ENCODE measurements around the gene EGLN1.

- TF ChIP-seq, protein P1, sequence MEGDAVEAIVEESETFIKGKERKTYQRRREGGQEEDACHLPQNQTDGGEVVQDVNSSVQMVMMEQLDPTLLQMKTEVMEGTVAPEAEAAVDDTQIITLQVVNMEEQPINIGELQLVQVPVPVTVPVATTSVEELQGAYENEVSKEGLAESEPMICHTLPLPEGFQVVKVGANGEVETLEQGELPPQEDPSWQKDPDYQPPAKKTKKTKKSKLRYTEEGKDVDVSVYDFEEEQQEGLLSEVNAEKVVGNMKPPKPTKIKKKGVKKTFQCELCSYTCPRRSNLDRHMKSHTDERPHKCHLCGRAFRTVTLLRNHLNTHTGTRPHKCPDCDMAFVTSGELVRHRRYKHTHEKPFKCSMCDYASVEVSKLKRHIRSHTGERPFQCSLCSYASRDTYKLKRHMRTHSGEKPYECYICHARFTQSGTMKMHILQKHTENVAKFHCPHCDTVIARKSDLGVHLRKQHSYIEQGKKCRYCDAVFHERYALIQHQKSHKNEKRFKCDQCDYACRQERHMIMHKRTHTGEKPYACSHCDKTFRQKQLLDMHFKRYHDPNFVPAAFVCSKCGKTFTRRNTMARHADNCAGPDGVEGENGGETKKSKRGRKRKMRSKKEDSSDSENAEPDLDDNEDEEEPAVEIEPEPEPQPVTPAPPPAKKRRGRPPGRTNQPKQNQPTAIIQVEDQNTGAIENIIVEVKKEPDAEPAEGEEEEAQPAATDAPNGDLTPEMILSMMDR (IDR thresholded peaks at IDR 0.05; ENCODE audit: low read depth, low read length) = no peak
- TF ChIP-seq MYC (IDR thresholded peaks at IDR 0.05; ENCODE audit: low read depth, low read length) = no peak
- no peak for TF ChIP-seq POLR2A (IDR thresholded peaks at IDR 0.05; ENCODE audit: extremely low read depth, insufficient read length)
- TF ChIP-seq, protein P2, sequence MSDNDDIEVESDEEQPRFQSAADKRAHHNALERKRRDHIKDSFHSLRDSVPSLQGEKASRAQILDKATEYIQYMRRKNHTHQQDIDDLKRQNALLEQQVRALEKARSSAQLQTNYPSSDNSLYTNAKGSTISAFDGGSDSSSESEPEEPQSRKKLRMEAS (IDR thresholded peaks at IDR 0.05; ENCODE audit: low read depth, low read length) = no peak
Measured at GRCh38 chr1:231419147-231419546, 2.9 kb downstream of the EGLN1 start.
